ENCODE results near the gene SENP5. TPM values are rescaled to one million over a fixed set of nuclear protein-coding genes. Genes with fewer than 3 reads are reported as not detected.
A peak's percentile ranks its signal among the peaks of the same experiment; 100 is the strongest.
"Not testable (repeated sequence)": the region's sequence is repeated elsewhere in the genome, so short reads cannot be mapped to it uniquely, and the experiment has no call there.

The SENP5 gene
- total RNA-seq, 1 donor from 2014 or later: 44.8 TPM

DNA sequence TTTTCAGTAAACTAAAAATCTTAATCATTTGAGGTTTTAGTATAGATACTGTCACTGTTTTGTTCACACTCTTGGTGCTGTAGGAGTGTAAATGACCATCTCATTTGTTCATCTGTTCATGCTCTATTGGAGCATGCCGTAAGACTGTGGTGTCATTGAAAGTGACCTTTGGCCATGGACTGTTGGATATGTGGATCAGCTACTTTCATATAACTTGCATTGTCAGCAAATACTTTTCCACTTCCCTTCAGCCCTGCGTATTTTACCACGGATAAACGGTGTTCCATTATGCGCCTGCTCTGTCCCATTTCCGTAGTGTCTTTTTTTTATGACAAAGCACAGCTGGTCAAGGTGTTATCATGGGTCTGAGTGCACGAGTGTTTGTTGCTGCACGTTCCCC lies 32.6 kb upstream of the SENP5 start:
- H3K36me3 Mint-ChIP-seq (ENCODE audit: low read depth, unreplicated experiment): peaks cover 2% of the 10 kb centered on the region
- no peaks in the 10 kb centered on the region for H3K4me1 Mint-ChIP-seq (ENCODE audit: low read depth, unreplicated experiment)
- TF ChIP-seq EZH2 (IDR thresholded peaks at IDR 0.05; ENCODE audit: insufficient read depth, low read length) (no peak), CTCF (IDR thresholded peaks at IDR 0.05; ENCODE audit: insufficient read depth, low read depth, low read length) (no peak)
- no peaks in the 10 kb centered on the region for H3K27me3 ChIP-seq (ENCODE audit: insufficient read depth, low read length)
- H3K4me3 Mint-ChIP-seq (ENCODE audit: unreplicated experiment): no peak overlapping the region
- H3K4me2 ChIP-seq (ENCODE audit: low read length): no peak overlapping the region
- no peak overlapping the region for H3K9ac ChIP-seq (ENCODE audit: low read length)
- no peaks in the 10 kb centered on the region for H3K9me3 Mint-ChIP-seq (ENCODE audit: unreplicated experiment)
- H3K27me3 Mint-ChIP-seq (ENCODE audit: low read depth, unreplicated experiment): no peaks in the 10 kb centered on the region
- H3K4me1 ChIP-seq (ENCODE audit: insufficient read depth, low read length): no peaks in the 10 kb centered on the region
- H3K4me3 ChIP-seq (ENCODE audit: insufficient read depth, low read depth, low read length): no peak overlapping the region
- H4K20me1 ChIP-seq (ENCODE audit: insufficient read depth, low read length): no peaks in the 10 kb centered on the region
- DNase-seq (ENCODE audit: low read depth) (no peak), FAIRE-seq (no peak)
- H3K27ac ChIP-seq (ENCODE audit: low read depth, low read length): no peak overlapping the region
- H3K79me2 ChIP-seq (ENCODE audit: insufficient read depth, low read length): no peaks in the 10 kb centered on the region
- H3K27ac Mint-ChIP-seq (ENCODE audit: unreplicated experiment): no peak overlapping the region
- no peak overlapping the region for H2AFZ ChIP-seq (ENCODE audit: low read depth, low read length)
- peaks cover 4% of the 10 kb centered on the region for H3K36me3 ChIP-seq (ENCODE audit: insufficient read depth, low read length)
- H3K9me3 ChIP-seq (ENCODE audit: insufficient read depth, low read depth, low read length): no peaks in the 10 kb centered on the region

DNA sequence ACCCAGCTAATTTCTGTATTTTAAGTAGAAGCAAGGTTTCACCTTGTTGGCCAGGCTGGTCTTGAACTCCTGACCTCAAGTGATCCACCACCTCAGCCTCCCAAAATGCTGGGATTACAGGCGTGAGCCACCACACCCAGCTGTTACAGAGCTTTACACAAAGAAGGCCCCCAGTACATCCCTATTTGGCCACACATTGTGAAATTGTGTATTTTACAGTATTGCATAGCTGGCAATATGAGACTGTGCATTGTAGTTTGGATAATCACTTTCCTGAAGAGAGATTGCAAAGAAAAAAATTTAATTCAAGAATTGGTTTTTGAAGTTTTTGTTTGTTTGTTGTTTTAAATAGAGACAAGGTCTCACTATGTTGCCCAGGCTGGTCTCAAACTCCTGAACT lies 31.1 kb upstream of the SENP5 start:
- not testable (repeated sequence) for H3K36me3 Mint-ChIP-seq (ENCODE audit: low read depth, unreplicated experiment); H3K36me3 ChIP-seq (ENCODE audit: insufficient read depth, low read length); H3K4me3 Mint-ChIP-seq (ENCODE audit: unreplicated experiment); DNase-seq (ENCODE audit: low read depth); H3K27me3 Mint-ChIP-seq (ENCODE audit: low read depth, unreplicated experiment); H3K9ac ChIP-seq (ENCODE audit: low read length); H2AFZ ChIP-seq (ENCODE audit: low read depth, low read length); H3K4me1 Mint-ChIP-seq (ENCODE audit: low read depth, unreplicated experiment); H3K4me1 ChIP-seq (ENCODE audit: insufficient read depth, low read length); H3K27ac ChIP-seq (ENCODE audit: low read depth, low read length); H3K79me2 ChIP-seq (ENCODE audit: insufficient read depth, low read length); H4K20me1 ChIP-seq (ENCODE audit: insufficient read depth, low read length); H3K4me3 ChIP-seq (ENCODE audit: insufficient read depth, low read depth, low read length); FAIRE-seq; H3K4me2 ChIP-seq (ENCODE audit: low read length); H3K27ac Mint-ChIP-seq (ENCODE audit: unreplicated experiment); H3K9me3 Mint-ChIP-seq (ENCODE audit: unreplicated experiment); H3K27me3 ChIP-seq (ENCODE audit: insufficient read depth, low read length); H3K9me3 ChIP-seq (ENCODE audit: insufficient read depth, low read depth, low read length)

DNA sequence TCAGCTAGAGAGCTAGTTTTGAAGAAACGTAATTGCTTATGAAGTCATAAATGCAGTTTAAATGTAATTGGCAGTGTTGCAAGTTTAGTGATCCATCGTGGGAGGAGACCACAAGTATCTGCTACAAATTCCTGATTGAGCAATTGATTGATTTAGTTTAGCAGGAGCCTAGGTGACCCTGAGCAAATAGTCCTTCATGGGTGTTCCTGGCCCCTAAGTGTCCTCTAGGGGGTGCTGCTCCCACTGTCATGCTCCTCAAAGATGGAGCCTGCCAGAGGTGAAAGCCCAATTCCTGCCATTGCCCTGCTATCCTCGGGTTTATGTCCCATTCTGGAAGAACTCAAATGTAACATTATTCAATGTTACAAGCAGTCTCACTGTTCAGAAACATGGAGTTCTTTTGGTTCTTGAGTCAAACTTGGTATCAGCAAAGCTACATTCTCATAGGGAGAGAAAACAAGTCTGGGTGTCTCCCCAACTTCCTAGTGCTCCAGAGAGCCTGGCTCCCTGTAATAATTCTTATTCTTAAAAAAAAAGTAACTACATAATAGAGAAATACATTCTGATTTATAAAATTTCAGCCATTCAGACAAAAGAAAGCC lies 29.8 kb upstream of the SENP5 start:
- Histone ChIP-seq H3K9me3 (ENCODE audit: insufficient read depth, low read depth, low read length) (no peaks in the 10 kb centered on the region), H3K36me3 (ENCODE audit: insufficient read depth, low read length) (no peaks in the 10 kb centered on the region), H3K27ac (ENCODE audit: low read depth, low read length) (no peak overlapping the region), H3K79me2 (ENCODE audit: insufficient read depth, low read length) (no peaks in the 10 kb centered on the region), H3K27me3 (ENCODE audit: insufficient read depth, low read length) (no peaks in the 10 kb centered on the region), H3K4me1 (ENCODE audit: insufficient read depth, low read length) (no peaks in the 10 kb centered on the region), H3K4me2 (ENCODE audit: low read length) (no peak overlapping the region), H3K9ac (ENCODE audit: low read length) (no peak overlapping the region), H3K4me3 (ENCODE audit: insufficient read depth, low read depth, low read length) (no peak overlapping the region), H4K20me1 (ENCODE audit: insufficient read depth, low read length) (no peaks in the 10 kb centered on the region), H2AFZ (ENCODE audit: low read depth, low read length) (no peak overlapping the region)
- DNase-seq (ENCODE audit: low read depth) (peak; percentile 6), FAIRE-seq (no peak)
- TF ChIP-seq EZH2 (IDR thresholded peaks at IDR 0.05; ENCODE audit: insufficient read depth, low read length) (no peak), CTCF (IDR thresholded peaks at IDR 0.05; ENCODE audit: insufficient read depth, low read depth, low read length) (peak; percentile 54)
- Mint-ChIP-seq H3K27ac (ENCODE audit: unreplicated experiment) (no peak overlapping the region), H3K27me3 (ENCODE audit: low read depth, unreplicated experiment) (no peaks in the 10 kb centered on the region), H3K9me3 (ENCODE audit: unreplicated experiment) (no peaks in the 10 kb centered on the region), H3K36me3 (ENCODE audit: low read depth, unreplicated experiment) (peaks cover 2% of the 10 kb centered on the region), H3K4me1 (ENCODE audit: low read depth, unreplicated experiment) (no peaks in the 10 kb centered on the region), H3K4me3 (ENCODE audit: unreplicated experiment) (no peak overlapping the region)

GRCh38 chr3:196839351-196839750 lies 28.4 kb upstream of the SENP5 start:
- H3K4me3 ChIP-seq (ENCODE audit: insufficient read depth, low read depth, low read length); FAIRE-seq; H3K27me3 ChIP-seq (ENCODE audit: insufficient read depth, low read length); H4K20me1 ChIP-seq (ENCODE audit: insufficient read depth, low read length); H3K4me1 Mint-ChIP-seq (ENCODE audit: low read depth, unreplicated experiment); H3K27me3 Mint-ChIP-seq (ENCODE audit: low read depth, unreplicated experiment); H3K4me1 ChIP-seq (ENCODE audit: insufficient read depth, low read length); H3K4me2 ChIP-seq (ENCODE audit: low read length); H2AFZ ChIP-seq (ENCODE audit: low read depth, low read length); H3K36me3 Mint-ChIP-seq (ENCODE audit: low read depth, unreplicated experiment); H3K27ac ChIP-seq (ENCODE audit: low read depth, low read length); H3K36me3 ChIP-seq (ENCODE audit: insufficient read depth, low read length); H3K9ac ChIP-seq (ENCODE audit: low read length); H3K79me2 ChIP-seq (ENCODE audit: insufficient read depth, low read length); H3K9me3 ChIP-seq (ENCODE audit: insufficient read depth, low read depth, low read length); H3K4me3 Mint-ChIP-seq (ENCODE audit: unreplicated experiment); H3K27ac Mint-ChIP-seq (ENCODE audit: unreplicated experiment); H3K9me3 Mint-ChIP-seq (ENCODE audit: unreplicated experiment); DNase-seq (ENCODE audit: low read depth): not testable (repeated sequence)

Data from astrocyte (in vitro differentiated cells and primary cell).